Measurements from ENCODE around the gene CCDC201.
"Not testable (repeated sequence)": the region's sequence is repeated elsewhere in the genome, so short reads cannot be mapped to it uniquely, and the experiment has no call there.

- TF ChIP-seq ZNF274 (IDR thresholded peaks at IDR 0.05; ENCODE audit: low read depth, low read length); YY1 (IDR thresholded peaks at IDR 0.05; ENCODE audit: insufficient read depth, insufficient read length): not testable (repeated sequence)
Measured at GRCh38 chr7:45848734-45849133, 24.1 kb downstream of the CCDC201 start.

All from NT2/D1 (cell line).